OCI-LY7 (cell line): Measurements from ENCODE around the gene CBX8.

Experiments
- CTCF ChIP-seq: fragments of 200-600 bp; sonication (generic); conservative IDR thresholded peaks from 2 replicates; pipeline ENCODE4 v1.5.1; 2014; ENCODE audit warnings: mild to moderate bottlenecking, antibody characterized with exemption, low read length, moderate library complexity, mixed read lengths
- EZH2phosphoT487 ChIP-seq: fragments of 200-600 bp; sonication (generic); IDR thresholded peaks from 2 replicates; pipeline ENCODE4 v1.6.1; 2018; ENCODE audit warnings: low read depth, borderline replicate concordance, mild to moderate bottlenecking, mixed run types, antibody characterized with exemption, low read length, moderate library complexity, mixed read lengths

- TF ChIP-seq CTCF, result no peak
- no peak for TF ChIP-seq EZH2phosphoT487
Measured at GRCh38 chr17:79758271-79758670, 38.6 kb downstream of the CBX8 start.
